Fibroblast of lung (primary cell): ENCODE results near the gene RNF31. TPM values are rescaled to one million over a fixed set of nuclear protein-coding genes. Genes with fewer than 3 reads are reported as not detected.

Experiments
- DNase-seq, 2 donors: peaks; one replicate each; pipeline versions ENCODE4 v3.0.0 to v3.0.0-alpha.2; 2010; ENCODE audit warnings: low read depth in 2 of 2
- H2AFZ ChIP-seq: 2 replicates; pipeline ENCODE4 v1.5.1; 2012; ENCODE audit warnings: low read length, control low read depth, inconsistent platforms
- H3K27ac ChIP-seq: 2 replicates; pipeline ENCODE4 v1.5.1; 2011; ENCODE audit warnings: low read length, control low read depth; ENCODE audit not compliant: insufficient read depth
- H3K27me3 ChIP-seq: 2 replicates; pipeline ENCODE4 v1.5.1; 2011; ENCODE audit warnings: mild to moderate bottlenecking, low read length; ENCODE audit not compliant: control insufficient read depth, insufficient read depth
- H3K36me3 ChIP-seq: 2 replicates; pipeline ENCODE4 v1.5.1; 2011; ENCODE audit warnings: low read length; ENCODE audit not compliant: control insufficient read depth, insufficient read depth
- H3K4me1 ChIP-seq: 2 replicates; pipeline ENCODE4 v1.5.1; 2011; ENCODE audit warnings: low read length; ENCODE audit not compliant: control insufficient read depth, insufficient read depth; ENCODE audit errors: extremely low read depth
- H3K4me2 ChIP-seq: 2 replicates; pipeline ENCODE4 v1.5.1; 2011; ENCODE audit warnings: low read length, control low read depth; ENCODE audit not compliant: insufficient read depth; ENCODE audit errors: extremely low read depth
- H3K4me3 ChIP-seq, 4 experiments: fragments of 200-600 bp in 1 of 4; sonication (generic) in 1 of 4; replicated peaks in 1 of 4; 2 replicates each; pipeline ENCODE4 v1.5.1; 2011 to 2016; ENCODE audit warnings: low read length in 4 of 4, low read depth in 3 of 4, mild to moderate bottlenecking in 3 of 4, control low read depth in 2 of 4, inconsistent platforms in 1 of 4, mixed read lengths in 1 of 4; ENCODE audit not compliant: insufficient read depth in 1 of 4; ENCODE audit errors: control extremely low read depth in 1 of 4
- H3K79me2 ChIP-seq: 2 replicates; pipeline ENCODE4 v1.5.1; 2012; ENCODE audit warnings: mild to moderate bottlenecking, low read length, inconsistent platforms; ENCODE audit not compliant: control insufficient read depth, insufficient read depth
- H3K9ac ChIP-seq: 2 replicates; pipeline ENCODE4 v1.5.1; 2011; ENCODE audit warnings: mild to moderate bottlenecking, low read length, control low read depth; ENCODE audit not compliant: insufficient read depth
- H3K9me3 ChIP-seq: 2 replicates; pipeline ENCODE4 v1.5.1; 2012; ENCODE audit warnings: low read depth, low read length; ENCODE audit not compliant: control insufficient read depth, insufficient read depth
- H4K20me1 ChIP-seq: 2 replicates; pipeline ENCODE4 v1.5.1; 2011; ENCODE audit warnings: low read length; ENCODE audit not compliant: control insufficient read depth, insufficient read depth; ENCODE audit errors: extremely low read depth
- CTCF ChIP-seq, 2 donors: IDR thresholded peaks in 1 of 2; conservative IDR thresholded peaks in 1 of 2; 1 replicate in 1 of 2; 2 replicates in 1 of 2; pipeline ENCODE4 v1.5.1; 2011 to 2012; ENCODE audit warnings: low read length in 2 of 2, control low read depth in 1 of 2, inconsistent platforms in 1 of 2, low read depth in 1 of 2, mild to moderate bottlenecking in 1 of 2
- EZH2 ChIP-seq: IDR thresholded peaks from 2 replicates; pipeline ENCODE4 v1.5.1; 2012; ENCODE audit warnings: low read length, control low read depth, mild to moderate bottlenecking; ENCODE audit errors: missing control alignments
- polyA plus RNA-seq, 2 donors: library from polyadenylated mRNA; depleted of rRNA in 1 of 2; stranded (reverse) in 1 of 2; unstranded in 1 of 2; fragments of >200 nt; gene quantifications; 2 replicates each; pipeline ENCODE4 v1.2.1, GENCODE V29; 2011 to 2012; ENCODE audit warnings: missing spikeins in 1 of 2
- total RNA-seq: library from RNA; depleted of rRNA; stranded (reverse); fragments of >200 nt; gene quantifications from 2 replicates; pipeline ENCODE4 v1.2.1, GENCODE V29; 2014

The RNF31 gene
- total and polyA plus RNA-seq, 2 donors (not counting 1 experiment from before 2014, with no cell fraction given): 9.2 to 25.4 TPM

- Histone ChIP-seq H3K36me3 (peaks cover 34% of the 10 kb centered on the region), H3K4me1 (peaks cover 2% of the 10 kb centered on the region), H4K20me1 (no peaks in the 10 kb centered on the region), H3K79me2 (peaks cover 7% of the 10 kb centered on the region), H3K4me3 (no peak overlapping the region), H3K9ac (no peak overlapping the region), H3K4me2 (no peak overlapping the region), H3K27me3 (no peaks in the 10 kb centered on the region), H2AFZ (no peak overlapping the region), H3K9me3 (no peaks in the 10 kb centered on the region), H3K27ac (no peak overlapping the region)
- TF ChIP-seq EZH2 (no peak), CTCF (conservative IDR thresholded peaks at IDR 0.05 in 1 of 2, IDR thresholded peaks at IDR 0.05 in 1 of 2; ENCODE audit: low read depth in 1 of 2, low read length in 2 of 2) (no peak)
- DNase-seq: no peak
These were observed 20.3 kb downstream of the RNF31 start for GRCh38 chr14:24167469-24168114.

DNA sequence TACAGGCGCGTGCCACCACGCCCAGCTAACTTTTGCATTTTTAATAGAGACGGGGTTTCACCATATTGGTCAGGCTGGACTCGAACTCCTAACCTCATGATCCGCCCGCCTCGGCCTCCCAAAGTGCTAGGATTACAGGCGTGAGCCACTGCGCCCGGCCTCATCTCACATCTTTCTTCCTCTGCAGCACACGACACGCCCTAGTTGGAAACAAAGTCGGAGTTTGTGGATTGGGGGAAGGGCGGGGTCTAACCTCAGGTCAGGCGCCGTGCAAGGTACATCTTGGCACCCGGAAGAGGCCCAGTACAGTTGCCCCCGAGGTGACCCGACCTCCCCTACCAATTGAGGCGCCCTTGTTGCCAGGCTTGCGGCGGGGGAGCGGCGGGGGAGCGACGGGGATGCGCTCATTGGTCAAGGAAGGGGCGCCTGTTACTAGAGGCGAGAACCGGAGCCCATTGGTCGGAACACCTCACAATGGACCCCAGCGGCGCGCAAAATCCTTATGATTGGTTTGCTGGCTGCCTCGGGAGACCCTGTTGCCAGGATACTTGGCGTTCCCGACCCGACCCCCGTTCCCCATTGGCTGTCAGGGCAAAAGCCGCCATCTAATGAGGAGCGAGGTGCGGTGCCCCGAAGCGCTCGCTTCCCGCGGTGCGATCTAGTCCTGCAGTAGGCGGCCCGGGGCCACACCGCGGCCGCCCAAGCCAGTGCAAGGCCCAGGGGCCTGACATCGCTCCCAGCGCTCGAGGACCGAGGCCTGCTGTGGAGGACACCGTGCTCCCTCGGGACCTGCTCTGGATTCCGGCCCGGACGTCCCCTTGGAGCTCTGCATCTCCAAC, 24.3 kb downstream of the RNF31 start, which contains the start of gene REC8:
Gene REC8, plus strand, starts transcription at position 659 of the 839 bp plus-strand sequence. CDS start 473 bp downstream, outside the sequence.
- no peaks in the 10 kb centered on the region for H3K79me2 ChIP-seq
- H3K27me3 ChIP-seq: no peaks in the 10 kb centered on the region
- H3K4me3 ChIP-seq: peak within 1 kb of the TSS in 1 of 4 experiments; percentile 44
- no peaks in the 10 kb centered on the region for H3K9me3 ChIP-seq
- H3K36me3 ChIP-seq: peaks cover 9% of the 10 kb centered on the region
- no peaks in the 10 kb centered on the region for H4K20me1 ChIP-seq
- no peak within 1 kb of the TSS for H3K27ac ChIP-seq
- H3K4me1 ChIP-seq: no peaks in the 10 kb centered on the region
- TF ChIP-seq CTCF (conservative IDR thresholded peaks at IDR 0.05 in 1 of 2, IDR thresholded peaks at IDR 0.05 in 1 of 2; ENCODE audit: low read depth in 1 of 2, low read length in 2 of 2) (no peak), EZH2 (no peak)
- no peak within 1 kb of the TSS for H3K9ac ChIP-seq
- no peak within 1 kb of the TSS for H2AFZ ChIP-seq
- DNase-seq: peak; percentile 85 to 96
- no peak within 1 kb of the TSS for H3K4me2 ChIP-seq

- Histone ChIP-seq H3K27ac (no peak overlapping the region), H2AFZ (no peak overlapping the region), H4K20me1 (no peaks in the 10 kb centered on the region), H3K9ac (no peak overlapping the region), H3K4me3 (peak overlapping the region in 1 of 4 experiments; percentile 44), H3K27me3 (no peaks in the 10 kb centered on the region), H3K4me2 (no peak overlapping the region), H3K36me3 (peaks cover 11% of the 10 kb centered on the region), H3K79me2 (no peaks in the 10 kb centered on the region), H3K4me1 (no peaks in the 10 kb centered on the region), H3K9me3 (no peaks in the 10 kb centered on the region)
- DNase-seq: no peak
- TF ChIP-seq EZH2: no peak
- no peak for TF ChIP-seq CTCF (conservative IDR thresholded peaks at IDR 0.05 in 1 of 2, IDR thresholded peaks at IDR 0.05 in 1 of 2; ENCODE audit: low read depth in 1 of 2, low read length in 2 of 2)
These were observed 25.1 kb downstream of the RNF31 start for GRCh38 chr14:24172261-24172860.
